ENCODE results near the gene IFNGR1. TPM values are rescaled to one million over a fixed set of nuclear protein-coding genes. Genes with fewer than 3 reads are reported as not detected.

IFNGR1 gene
- total RNA-seq, 1 donor from 2014 or later, result 38.3 TPM

DNA sequence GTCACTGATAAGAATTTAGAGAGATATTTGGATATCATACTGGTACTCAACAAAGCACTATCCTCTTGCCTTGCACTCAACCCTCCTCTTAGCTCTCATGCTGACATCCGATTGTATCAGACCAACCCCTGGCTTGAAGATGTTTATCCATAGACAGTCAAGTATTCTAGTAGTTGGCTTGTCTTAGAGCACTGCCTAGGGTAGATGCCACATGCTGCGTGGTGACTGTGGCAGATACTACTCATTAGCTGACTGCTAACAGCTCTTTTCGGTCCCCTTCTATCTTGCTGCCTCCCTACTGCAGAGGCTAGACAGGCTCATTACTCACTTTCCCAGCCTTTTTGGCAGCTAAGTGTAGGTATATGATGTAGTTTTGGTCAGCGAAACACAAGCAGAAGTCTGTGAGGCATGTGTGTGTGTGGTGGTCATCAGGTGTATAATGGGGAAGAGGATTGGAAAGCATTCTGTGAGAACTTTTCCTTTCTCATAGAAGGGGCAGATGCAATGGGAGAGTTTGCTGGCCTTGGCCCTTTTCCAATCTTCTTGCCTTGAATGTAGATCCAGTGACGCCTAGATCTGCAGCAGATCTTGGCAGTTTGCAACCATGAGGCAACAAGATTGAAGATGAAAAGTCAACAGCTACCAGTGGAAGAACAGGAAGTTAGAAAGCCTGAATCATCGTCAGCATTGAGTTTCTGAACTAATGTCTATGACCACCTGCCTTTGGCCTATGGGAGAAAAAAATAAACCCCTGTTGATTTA is 4.4 kb upstream of the IFNGR1 start:
- H4K20me1 ChIP-seq (ENCODE audit: insufficient read depth, low read length), result no peaks in the 10 kb centered on the region
- no peaks in the 10 kb centered on the region for H3K9me3 ChIP-seq (ENCODE audit: insufficient read depth, low read depth, low read length)
- H2AFZ ChIP-seq (ENCODE audit: low read depth, low read length), result no peak overlapping the region
- no peaks in the 10 kb centered on the region for H3K36me3 ChIP-seq (ENCODE audit: insufficient read depth, low read length)
- TF ChIP-seq, protein P1, sequence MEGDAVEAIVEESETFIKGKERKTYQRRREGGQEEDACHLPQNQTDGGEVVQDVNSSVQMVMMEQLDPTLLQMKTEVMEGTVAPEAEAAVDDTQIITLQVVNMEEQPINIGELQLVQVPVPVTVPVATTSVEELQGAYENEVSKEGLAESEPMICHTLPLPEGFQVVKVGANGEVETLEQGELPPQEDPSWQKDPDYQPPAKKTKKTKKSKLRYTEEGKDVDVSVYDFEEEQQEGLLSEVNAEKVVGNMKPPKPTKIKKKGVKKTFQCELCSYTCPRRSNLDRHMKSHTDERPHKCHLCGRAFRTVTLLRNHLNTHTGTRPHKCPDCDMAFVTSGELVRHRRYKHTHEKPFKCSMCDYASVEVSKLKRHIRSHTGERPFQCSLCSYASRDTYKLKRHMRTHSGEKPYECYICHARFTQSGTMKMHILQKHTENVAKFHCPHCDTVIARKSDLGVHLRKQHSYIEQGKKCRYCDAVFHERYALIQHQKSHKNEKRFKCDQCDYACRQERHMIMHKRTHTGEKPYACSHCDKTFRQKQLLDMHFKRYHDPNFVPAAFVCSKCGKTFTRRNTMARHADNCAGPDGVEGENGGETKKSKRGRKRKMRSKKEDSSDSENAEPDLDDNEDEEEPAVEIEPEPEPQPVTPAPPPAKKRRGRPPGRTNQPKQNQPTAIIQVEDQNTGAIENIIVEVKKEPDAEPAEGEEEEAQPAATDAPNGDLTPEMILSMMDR (IDR thresholded peaks at IDR 0.05; ENCODE audit: insufficient read depth, low read depth, low read length), result no peak
- TF ChIP-seq EZH2 (IDR thresholded peaks at IDR 0.05; ENCODE audit: insufficient read depth, low read length), result no peak
- no peak overlapping the region for H3K27ac ChIP-seq (ENCODE audit: low read depth, low read length)
- peaks cover 6% of the 10 kb centered on the region for H3K79me2 ChIP-seq (ENCODE audit: insufficient read depth, low read length)
- peaks cover 5% of the 10 kb centered on the region for H3K4me1 ChIP-seq (ENCODE audit: insufficient read depth, low read length)
- no peaks in the 10 kb centered on the region for H3K36me3 Mint-ChIP-seq (ENCODE audit: low read depth, unreplicated experiment)
- DNase-seq (ENCODE audit: low read depth) (peak; percentile 32), FAIRE-seq (no peak)
- H3K4me3 Mint-ChIP-seq (ENCODE audit: unreplicated experiment), result no peak overlapping the region
- peaks cover 8% of the 10 kb centered on the region for H3K4me1 Mint-ChIP-seq (ENCODE audit: low read depth, unreplicated experiment)
- no peak overlapping the region for H3K9ac ChIP-seq (ENCODE audit: low read length)
- H3K27me3 ChIP-seq (ENCODE audit: insufficient read depth, low read length), result no peaks in the 10 kb centered on the region
- H3K9me3 Mint-ChIP-seq (ENCODE audit: unreplicated experiment), result no peaks in the 10 kb centered on the region
- no peaks in the 10 kb centered on the region for H3K27me3 Mint-ChIP-seq (ENCODE audit: low read depth, unreplicated experiment)
- no peak overlapping the region for H3K4me3 ChIP-seq (ENCODE audit: insufficient read depth, low read depth, low read length)
- H3K4me2 ChIP-seq (ENCODE audit: low read length), result no peak overlapping the region
- H3K27ac Mint-ChIP-seq (ENCODE audit: unreplicated experiment), result no peak overlapping the region

DNA sequence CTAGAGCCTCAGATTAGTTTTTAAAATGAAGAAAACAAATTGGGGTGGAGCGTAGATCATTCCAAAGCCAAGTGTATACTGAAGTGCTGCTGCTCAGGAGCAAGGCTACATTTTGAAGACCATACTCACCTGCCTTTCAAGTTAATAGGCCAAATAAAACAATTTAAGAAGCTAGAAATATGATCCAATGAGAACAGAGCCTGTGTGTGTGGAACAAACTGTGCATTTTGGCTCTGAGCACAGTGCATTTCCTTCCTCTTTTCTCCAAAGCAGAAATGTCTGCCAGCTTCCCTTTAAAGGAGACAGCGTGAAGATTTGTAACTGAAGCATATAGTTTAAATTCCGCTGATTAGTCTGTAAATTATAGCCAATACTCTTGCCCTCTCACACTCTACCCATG is 3.2 kb upstream of the IFNGR1 start:
- Mint-ChIP-seq H3K9me3 (ENCODE audit: unreplicated experiment) (no peaks in the 10 kb centered on the region), H3K36me3 (ENCODE audit: low read depth, unreplicated experiment) (no peaks in the 10 kb centered on the region), H3K4me1 (ENCODE audit: low read depth, unreplicated experiment) (peaks cover 10% of the 10 kb centered on the region), H3K4me3 (ENCODE audit: unreplicated experiment) (no peak overlapping the region), H3K27ac (ENCODE audit: unreplicated experiment) (no peak overlapping the region), H3K27me3 (ENCODE audit: low read depth, unreplicated experiment) (no peaks in the 10 kb centered on the region)
- Histone ChIP-seq H3K27me3 (ENCODE audit: insufficient read depth, low read length) (no peaks in the 10 kb centered on the region), H3K4me2 (ENCODE audit: low read length) (no peak overlapping the region), H3K9ac (ENCODE audit: low read length) (no peak overlapping the region), H4K20me1 (ENCODE audit: insufficient read depth, low read length) (peaks cover 11% of the 10 kb centered on the region), H3K4me1 (ENCODE audit: insufficient read depth, low read length) (peaks cover 12% of the 10 kb centered on the region), H3K9me3 (ENCODE audit: insufficient read depth, low read depth, low read length) (no peaks in the 10 kb centered on the region), H3K4me3 (ENCODE audit: insufficient read depth, low read depth, low read length) (no peak overlapping the region), H2AFZ (ENCODE audit: low read depth, low read length) (no peak overlapping the region), H3K79me2 (ENCODE audit: insufficient read depth, low read length) (peaks cover 18% of the 10 kb centered on the region), H3K27ac (ENCODE audit: low read depth, low read length) (no peak overlapping the region), H3K36me3 (ENCODE audit: insufficient read depth, low read length) (no peaks in the 10 kb centered on the region)
- DNase-seq (ENCODE audit: low read depth) (no peak), FAIRE-seq (no peak)
- TF ChIP-seq EZH2 (IDR thresholded peaks at IDR 0.05; ENCODE audit: insufficient read depth, low read length), result no peak
- TF ChIP-seq, protein P1 (IDR thresholded peaks at IDR 0.05; ENCODE audit: insufficient read depth, low read depth, low read length), result no peak

DNA sequence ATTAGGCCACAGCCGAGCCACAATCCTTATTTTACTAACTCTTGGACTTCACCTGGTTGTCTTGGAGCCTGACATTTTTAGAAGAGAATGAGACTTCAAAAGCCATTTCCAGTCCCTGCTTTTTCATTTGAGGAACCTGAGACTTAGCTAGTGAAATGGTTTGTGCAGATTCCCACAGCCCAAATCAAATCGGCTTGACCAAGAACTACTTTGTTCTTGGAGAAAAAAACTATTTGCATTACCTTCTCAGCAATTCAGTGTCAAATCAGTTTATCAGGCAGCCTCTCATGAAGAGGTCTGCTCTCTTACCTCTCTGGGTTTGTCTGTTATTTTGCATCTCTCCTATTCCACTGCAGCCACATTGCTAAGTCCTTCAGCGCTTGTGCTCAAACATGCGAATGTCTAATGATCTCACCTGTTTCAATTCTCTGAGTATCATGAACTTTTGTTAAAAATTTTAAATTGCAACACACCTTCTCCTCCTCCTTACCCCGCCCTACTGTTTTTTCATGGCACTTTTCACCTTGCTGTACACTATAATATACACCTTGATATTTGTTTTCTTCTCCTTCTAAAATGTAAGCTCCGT is 573 bp upstream of the IFNGR1 start:
- Histone ChIP-seq H3K27ac (ENCODE audit: low read depth, low read length) (no peak overlapping the region), H3K9ac (ENCODE audit: low read length) (peak overlapping the region; percentile 96), H3K4me2 (ENCODE audit: low read length) (peak overlapping the region; percentile 90), H3K79me2 (ENCODE audit: insufficient read depth, low read length) (peaks cover 44% of the 10 kb centered on the region), H3K36me3 (ENCODE audit: insufficient read depth, low read length) (no peaks in the 10 kb centered on the region), H3K4me3 (ENCODE audit: insufficient read depth, low read depth, low read length) (peak overlapping the region; percentile 97), H3K9me3 (ENCODE audit: insufficient read depth, low read depth, low read length) (no peaks in the 10 kb centered on the region), H2AFZ (ENCODE audit: low read depth, low read length) (peak overlapping the region; percentile 98), H3K27me3 (ENCODE audit: insufficient read depth, low read length) (no peaks in the 10 kb centered on the region), H4K20me1 (ENCODE audit: insufficient read depth, low read length) (peaks cover 27% of the 10 kb centered on the region), H3K4me1 (ENCODE audit: insufficient read depth, low read length) (peaks cover 12% of the 10 kb centered on the region)
- Mint-ChIP-seq H3K4me3 (ENCODE audit: unreplicated experiment) (peak overlapping the region; percentile 100), H3K4me1 (ENCODE audit: low read depth, unreplicated experiment) (peaks cover 23% of the 10 kb centered on the region), H3K36me3 (ENCODE audit: low read depth, unreplicated experiment) (no peaks in the 10 kb centered on the region), H3K27ac (ENCODE audit: unreplicated experiment) (peak overlapping the region; percentile 83), H3K27me3 (ENCODE audit: low read depth, unreplicated experiment) (no peaks in the 10 kb centered on the region), H3K9me3 (ENCODE audit: unreplicated experiment) (no peaks in the 10 kb centered on the region)
- DNase-seq (ENCODE audit: low read depth) (no peak), FAIRE-seq (no peak)
- TF ChIP-seq, protein P1 (IDR thresholded peaks at IDR 0.05; ENCODE audit: insufficient read depth, low read depth, low read length), result no peak
- no peak for TF ChIP-seq EZH2 (IDR thresholded peaks at IDR 0.05; ENCODE audit: insufficient read depth, low read length)
